RPMI7951 (cell line): ENCODE results near the gene CAMK1D. TPM values are rescaled to one million over a fixed set of nuclear protein-coding genes. Genes with fewer than 3 reads are reported as not detected.

Experiments
- total RNA-seq: library from RNA; depleted of rRNA; stranded (reverse); fragments of >200 nt; shearing (Covaris generic); gene quantifications from 2 replicates; pipeline ENCODE4 v1.2.3, GENCODE V29; 2014; rRNA removed

CAMK1D gene
- total RNA-seq, 1 experiment from 2014 or later: not detected

Other genes starting within 250 kb of the CAMK1D start
- 11.4 and 13.0 TPM in 2 replicates for gene SEC61A2, start 219.9 kb upstream of the CAMK1D start, total RNA-seq
- gene NUDT5, start 153.7 kb upstream of the CAMK1D start, total RNA-seq: 176 and 209 TPM in 2 replicates
- gene CDC123, start 153.4 kb upstream of the CAMK1D start, total RNA-seq: 217 and 219 TPM in 2 replicates